HepG2 (cell line): Measurements from ENCODE around the gene TMEM235.

Experiments used
- ASH2L ChIP-seq: fragments of 300-600, 200-600 bp; sonication (generic); IDR thresholded peaks from 2 replicates; pipeline ENCODE4 v1.7.0; 2017; ENCODE audit warnings: low read depth, mild to moderate bottlenecking, moderate library complexity, mixed read lengths, low read length; ENCODE audit not compliant: insufficient read length
- CENPX ChIP-seq: sonication (generic); formaldehyde crosslinking; IDR thresholded peaks from 2 replicates; pipeline ENCODE4 v1.9.0; 2021; ENCODE audit warnings: mild to moderate bottlenecking, missing genetic modification reagents, moderate library complexity
- EP300 ChIP-seq, 3 experiments: sonication (generic) in 1 of 3; formaldehyde crosslinking in 1 of 3; IDR thresholded peaks; 2 replicates each; pipeline versions ENCODE4 v1.5.1 to v1.6.1; 2011 to 2020; ENCODE audit warnings: low read depth in 2 of 3, low read length in 2 of 3, borderline replicate concordance in 1 of 3, improper control_type of control experiment in 1 of 3, mild to moderate bottlenecking in 1 of 3, missing genetic modification reagents in 1 of 3, moderate library complexity in 1 of 3
- FLYWCH1 ChIP-seq: sonication (generic); formaldehyde crosslinking; IDR thresholded peaks from 2 replicates; pipeline ENCODE4 v1.8.1; 2023; ENCODE audit warnings: mild to moderate bottlenecking, missing genetic modification reagents
- KDM5B ChIP-seq: sonication (generic); formaldehyde crosslinking; IDR thresholded peaks from 2 replicates; pipeline ENCODE4 v1.4.0; 2020; ENCODE audit warnings: missing genetic modification reagents, mild to moderate bottlenecking, borderline replicate concordance
- KLF9 ChIP-seq: IDR thresholded peaks from 2 replicates; pipeline ENCODE4 v1.6.1; 2016; ENCODE audit warnings: low read depth
- NFE2 ChIP-seq: sonication (generic); formaldehyde crosslinking; IDR thresholded peaks from 2 replicates; pipeline ENCODE4 v1.4.0; 2020; ENCODE audit warnings: missing genetic modification reagents
- POLR2AphosphoS5 ChIP-seq: IDR thresholded peaks from 2 replicates; pipeline ENCODE4 v1.6.1; 2012; ENCODE audit warnings: low read depth, low read length
- TAF1 ChIP-seq: sonication (generic); formaldehyde crosslinking; IDR thresholded peaks from 2 replicates; pipeline ENCODE4 v1.4.0; 2020; ENCODE audit warnings: missing genetic modification reagents
- YY1 ChIP-seq: IDR thresholded peaks from 2 replicates; pipeline ENCODE4 v1.6.1; 2011; ENCODE audit warnings: low read length, low read depth, moderate library complexity, mild to moderate bottlenecking; ENCODE audit not compliant: insufficient read depth, insufficient replicate concordance
- ZFX ChIP-seq: sonication (generic); formaldehyde crosslinking; IDR thresholded peaks from 2 replicates; pipeline ENCODE4 v1.4.0; 2020; ENCODE audit warnings: mild to moderate bottlenecking, low read depth, missing genetic modification reagents, moderate library complexity
- TF ChIP-seq, protein P1 (sequence below): sonication (generic); formaldehyde crosslinking; IDR thresholded peaks from 2 replicates; pipeline ENCODE4 v1.5.0; 2020; ENCODE audit warnings: mild to moderate bottlenecking, missing genetic modification reagents, moderate library complexity
- TF ChIP-seq, protein P2 (sequence below): sonication (generic); formaldehyde crosslinking; conservative IDR thresholded peaks from 2 replicates; pipeline ENCODE4 v1.5.0; 2020; ENCODE audit warnings: missing genetic modification reagents
- TF ChIP-seq, protein P3 (sequence below): sonication (generic); formaldehyde crosslinking; IDR thresholded peaks from 2 replicates; pipeline ENCODE4 v1.4.0; 2020; ENCODE audit warnings: mild to moderate bottlenecking, missing genetic modification reagents

DNA sequence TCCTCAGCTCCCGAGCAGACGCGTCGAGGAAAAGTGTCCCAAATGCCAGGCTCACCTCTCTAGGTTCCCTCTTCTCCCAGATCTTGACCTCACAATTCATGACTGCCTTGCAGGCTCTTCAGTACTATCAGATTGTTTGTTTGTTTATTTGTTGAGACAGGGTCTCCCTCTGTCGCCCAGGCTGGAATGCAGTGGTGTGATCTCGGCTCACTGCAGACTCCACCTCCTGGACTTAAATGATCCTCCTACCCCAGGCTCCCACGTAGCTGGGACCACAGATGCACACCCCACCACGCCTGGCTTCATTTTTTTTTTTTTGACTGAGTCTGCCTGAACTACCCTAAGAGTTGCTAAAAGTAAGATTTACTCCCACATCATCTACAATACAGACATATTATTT is 15.9 kb downstream of the TMEM235 start:
- no peak for TF ChIP-seq TAF1 (CRISPR knock-in tag)
- no peak for TF ChIP-seq YY1
- TF ChIP-seq CENPX (CRISPR knock-in tag): no peak
- TF ChIP-seq FLYWCH1 (CRISPR knock-in tag): no peak
- no peak for TF ChIP-seq KDM5B (CRISPR knock-in tag)
- no peak for TF ChIP-seq POLR2AphosphoS5
- TF ChIP-seq ASH2L: no peak
- TF ChIP-seq EP300 (IDR thresholded peaks at IDR 0.05; ENCODE audit: low read depth in 2 of 2, low read length in 2 of 2): no peak
- no peak for TF ChIP-seq EP300 (CRISPR knock-in tag; IDR thresholded peaks at IDR 0.05; ENCODE audit: borderline replicate concordance)
- TF ChIP-seq, protein P1, sequence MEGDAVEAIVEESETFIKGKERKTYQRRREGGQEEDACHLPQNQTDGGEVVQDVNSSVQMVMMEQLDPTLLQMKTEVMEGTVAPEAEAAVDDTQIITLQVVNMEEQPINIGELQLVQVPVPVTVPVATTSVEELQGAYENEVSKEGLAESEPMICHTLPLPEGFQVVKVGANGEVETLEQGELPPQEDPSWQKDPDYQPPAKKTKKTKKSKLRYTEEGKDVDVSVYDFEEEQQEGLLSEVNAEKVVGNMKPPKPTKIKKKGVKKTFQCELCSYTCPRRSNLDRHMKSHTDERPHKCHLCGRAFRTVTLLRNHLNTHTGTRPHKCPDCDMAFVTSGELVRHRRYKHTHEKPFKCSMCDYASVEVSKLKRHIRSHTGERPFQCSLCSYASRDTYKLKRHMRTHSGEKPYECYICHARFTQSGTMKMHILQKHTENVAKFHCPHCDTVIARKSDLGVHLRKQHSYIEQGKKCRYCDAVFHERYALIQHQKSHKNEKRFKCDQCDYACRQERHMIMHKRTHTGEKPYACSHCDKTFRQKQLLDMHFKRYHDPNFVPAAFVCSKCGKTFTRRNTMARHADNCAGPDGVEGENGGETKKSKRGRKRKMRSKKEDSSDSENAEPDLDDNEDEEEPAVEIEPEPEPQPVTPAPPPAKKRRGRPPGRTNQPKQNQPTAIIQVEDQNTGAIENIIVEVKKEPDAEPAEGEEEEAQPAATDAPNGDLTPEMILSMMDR: no peak
- TF ChIP-seq, protein P2, sequence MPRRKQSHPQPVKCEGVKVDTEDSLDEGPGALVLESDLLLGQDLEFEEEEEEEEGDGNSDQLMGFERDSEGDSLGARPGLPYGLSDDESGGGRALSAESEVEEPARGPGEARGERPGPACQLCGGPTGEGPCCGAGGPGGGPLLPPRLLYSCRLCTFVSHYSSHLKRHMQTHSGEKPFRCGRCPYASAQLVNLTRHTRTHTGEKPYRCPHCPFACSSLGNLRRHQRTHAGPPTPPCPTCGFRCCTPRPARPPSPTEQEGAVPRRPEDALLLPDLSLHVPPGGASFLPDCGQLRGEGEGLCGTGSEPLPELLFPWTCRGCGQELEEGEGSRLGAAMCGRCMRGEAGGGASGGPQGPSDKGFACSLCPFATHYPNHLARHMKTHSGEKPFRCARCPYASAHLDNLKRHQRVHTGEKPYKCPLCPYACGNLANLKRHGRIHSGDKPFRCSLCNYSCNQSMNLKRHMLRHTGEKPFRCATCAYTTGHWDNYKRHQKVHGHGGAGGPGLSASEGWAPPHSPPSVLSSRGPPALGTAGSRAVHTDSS (CRISPR knock-in tag): no peak
- TF ChIP-seq, protein P3, sequence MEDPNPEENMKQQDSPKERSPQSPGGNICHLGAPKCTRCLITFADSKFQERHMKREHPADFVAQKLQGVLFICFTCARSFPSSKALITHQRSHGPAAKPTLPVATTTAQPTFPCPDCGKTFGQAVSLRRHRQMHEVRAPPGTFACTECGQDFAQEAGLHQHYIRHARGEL: no peak
- no peak for TF ChIP-seq ZFX (CRISPR knock-in tag)
- TF ChIP-seq KLF9 (CRISPR knock-in tag): no peak
- TF ChIP-seq NFE2 (CRISPR knock-in tag): no peak
